Measurements from ENCODE around the gene MEIG1.
"Not testable (repeated sequence)": the region's sequence is repeated elsewhere in the genome, so short reads cannot be mapped to it uniquely, and the experiment has no call there.

MEIG1 gene

DNA sequence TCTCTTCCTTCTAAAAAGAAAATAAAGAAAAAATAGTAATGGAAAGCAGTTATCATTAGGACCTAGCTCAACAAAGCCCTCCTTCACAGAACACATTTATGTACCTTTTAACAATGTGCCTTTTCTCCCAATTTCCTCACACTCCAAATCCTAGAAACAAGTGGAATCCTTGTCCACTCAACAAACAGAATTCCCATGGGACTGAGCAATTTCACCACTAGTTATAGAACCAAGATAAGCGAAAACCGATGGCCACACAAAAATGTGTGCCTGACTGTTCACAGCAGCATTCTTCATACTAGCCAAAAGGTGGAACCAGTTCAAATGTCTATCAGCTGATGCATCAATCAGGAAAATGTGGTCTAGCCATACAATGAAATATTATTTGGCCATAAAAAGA, 22.6 kb upstream of the MEIG1 start:
- Histone ChIP-seq H3K4me3 (ENCODE audit: low read length) (no peak overlapping the region), H3K9ac (ENCODE audit: low read depth, low read length) (no peak overlapping the region), H3K27ac (ENCODE audit: low read depth, low read length) (no peak overlapping the region), H3K27me3 (ENCODE audit: insufficient read depth, low read length) (no peaks in the 10 kb centered on the region), H3K9me3 (ENCODE audit: insufficient read depth, low read depth, low read length) (no peaks in the 10 kb centered on the region), H3K36me3 (ENCODE audit: insufficient read depth, low read length) (peaks cover 37% of the 10 kb centered on the region), H3K4me1 (ENCODE audit: insufficient read depth, low read length) (no peaks in the 10 kb centered on the region)
- WGBS, result 98% methylated on average over 2 of the region's 2 CpGs

DNA sequence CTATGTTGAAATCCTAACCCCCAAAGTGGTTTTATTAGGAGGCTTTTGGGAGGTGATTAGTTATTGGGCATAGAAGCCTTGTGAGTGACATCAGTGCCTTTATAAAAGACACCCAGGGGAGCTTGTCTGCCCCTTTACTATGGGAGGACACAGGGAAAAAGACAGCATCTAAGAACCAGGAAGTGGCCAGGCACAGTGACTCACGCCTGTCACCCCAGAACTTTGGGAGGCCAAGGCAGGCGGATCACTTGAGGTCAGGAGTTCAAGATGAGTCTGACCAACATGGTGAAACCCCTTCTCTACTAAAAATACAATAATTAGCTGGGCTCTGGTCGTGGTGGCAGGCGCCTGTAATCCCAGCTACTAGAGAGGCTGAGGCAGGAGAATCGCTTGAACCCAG, 20.2 kb upstream of the MEIG1 start:
- H3K4me1 ChIP-seq (ENCODE audit: insufficient read depth, low read length); H3K27ac ChIP-seq (ENCODE audit: low read depth, low read length); H3K9me3 ChIP-seq (ENCODE audit: insufficient read depth, low read depth, low read length); H3K9ac ChIP-seq (ENCODE audit: low read depth, low read length); H3K27me3 ChIP-seq (ENCODE audit: insufficient read depth, low read length); H3K4me3 ChIP-seq (ENCODE audit: low read length): not testable (repeated sequence)
- WGBS, result 93% methylated on average over 3 of the region's 5 CpGs
- peaks cover 23% of the 10 kb centered on the region for H3K36me3 ChIP-seq (ENCODE audit: insufficient read depth, low read length)

DNA sequence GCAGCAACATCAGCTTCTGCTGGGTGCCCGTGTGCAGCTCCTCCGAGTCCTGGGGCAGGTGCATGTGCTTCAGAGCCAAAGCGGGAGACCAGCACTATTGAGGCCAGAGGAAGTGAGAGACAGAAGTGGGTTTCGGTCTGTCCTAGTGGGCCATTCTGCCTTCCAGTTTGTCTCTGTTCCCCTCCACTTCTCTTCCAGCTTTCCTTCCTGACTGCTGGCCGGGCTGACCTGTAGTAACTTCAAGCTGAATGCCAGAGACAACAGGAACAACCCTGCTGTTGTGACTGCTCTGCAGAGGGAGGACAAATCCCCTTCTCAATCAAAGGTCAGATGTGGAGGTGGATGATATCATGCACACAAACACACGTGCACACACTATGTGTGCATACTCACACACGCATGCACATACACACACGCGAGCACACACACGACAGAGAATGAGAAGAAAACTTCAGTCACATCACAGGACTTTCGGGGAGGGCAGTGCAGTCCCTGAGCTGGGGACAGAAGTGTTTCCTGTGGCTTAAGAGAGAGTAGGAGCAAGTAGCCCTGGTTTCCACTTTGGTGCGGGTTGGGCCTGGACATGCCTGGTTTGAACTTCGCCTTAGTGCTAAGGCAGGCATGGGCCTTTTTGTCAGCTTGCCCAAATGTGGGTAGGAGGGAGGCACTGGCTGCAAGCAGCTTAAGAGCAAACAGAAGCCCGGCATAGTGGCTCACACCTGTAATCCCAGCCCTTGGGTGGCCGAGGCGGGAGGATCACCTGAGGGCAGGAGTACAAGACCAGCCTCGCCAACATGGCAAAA, 16.8 kb upstream of the MEIG1 start:
- 94% methylated on average over 15 of the region's 17 CpGs for WGBS

GRCh38 chr10:14942950-14943338, 16.2 kb upstream of the MEIG1 start:
- not testable (repeated sequence) for H3K4me1 ChIP-seq (ENCODE audit: insufficient read depth, low read length); H3K27me3 ChIP-seq (ENCODE audit: insufficient read depth, low read length); H3K9me3 ChIP-seq (ENCODE audit: insufficient read depth, low read depth, low read length); H3K27ac ChIP-seq (ENCODE audit: low read depth, low read length); H3K9ac ChIP-seq (ENCODE audit: low read depth, low read length); H3K4me3 ChIP-seq (ENCODE audit: low read length)
- peaks cover 41% of the 10 kb centered on the region for H3K36me3 ChIP-seq (ENCODE audit: insufficient read depth, low read length)
- WGBS, result 96% methylated on average over 5 of the region's 7 CpGs

More for the DNA sequence above, 16.8 kb upstream of the MEIG1 start:
- H3K9me3 ChIP-seq (ENCODE audit: insufficient read depth, low read depth, low read length); H3K4me3 ChIP-seq (ENCODE audit: low read length); H3K27ac ChIP-seq (ENCODE audit: low read depth, low read length); H3K4me1 ChIP-seq (ENCODE audit: insufficient read depth, low read length); H3K9ac ChIP-seq (ENCODE audit: low read depth, low read length); H3K27me3 ChIP-seq (ENCODE audit: insufficient read depth, low read length): not testable (repeated sequence)
- H3K36me3 ChIP-seq (ENCODE audit: insufficient read depth, low read length), result peaks cover 35% of the 10 kb centered on the region

- H3K4me3 ChIP-seq (ENCODE audit: low read length), result no peak overlapping the region
- H3K27ac ChIP-seq (ENCODE audit: low read depth, low read length), result no peak overlapping the region
- no peaks in the 10 kb centered on the region for H3K27me3 ChIP-seq (ENCODE audit: insufficient read depth, low read length)
- 97% methylated on average over 5 of the region's 5 CpGs for WGBS
- no peaks in the 10 kb centered on the region for H3K4me1 ChIP-seq (ENCODE audit: insufficient read depth, low read length)
- H3K9ac ChIP-seq (ENCODE audit: low read depth, low read length), result no peak overlapping the region
- H3K9me3 ChIP-seq (ENCODE audit: insufficient read depth, low read depth, low read length), result no peaks in the 10 kb centered on the region
- peaks cover 44% of the 10 kb centered on the region for H3K36me3 ChIP-seq (ENCODE audit: insufficient read depth, low read length)
Measured at GRCh38 chr10:14945108-14945507, 14.1 kb upstream of the MEIG1 start.

GRCh38 chr10:14947268-14947667, 11.9 kb upstream of the MEIG1 start:
- H3K9me3 ChIP-seq (ENCODE audit: insufficient read depth, low read depth, low read length), result no peaks in the 10 kb centered on the region
- no peaks in the 10 kb centered on the region for H3K27me3 ChIP-seq (ENCODE audit: insufficient read depth, low read length)
- WGBS, result 98% methylated on average over 1 of the region's 1 CpG
- no peak overlapping the region for H3K9ac ChIP-seq (ENCODE audit: low read depth, low read length)
- H3K4me1 ChIP-seq (ENCODE audit: insufficient read depth, low read length), result no peaks in the 10 kb centered on the region
- H3K4me3 ChIP-seq (ENCODE audit: low read length), result no peak overlapping the region
- H3K27ac ChIP-seq (ENCODE audit: low read depth, low read length), result no peak overlapping the region
- peaks cover 39% of the 10 kb centered on the region for H3K36me3 ChIP-seq (ENCODE audit: insufficient read depth, low read length)

GRCh38 chr10:14949291-14949690, 9.9 kb upstream of the MEIG1 start:
- Histone ChIP-seq H3K4me3 (ENCODE audit: low read length) (no peak overlapping the region), H3K27ac (ENCODE audit: low read depth, low read length) (no peak overlapping the region), H3K4me1 (ENCODE audit: insufficient read depth, low read length) (peaks cover 6% of the 10 kb centered on the region; the same call in 1 of the 2 replicates), H3K9ac (ENCODE audit: low read depth, low read length) (no peak overlapping the region), H3K9me3 (ENCODE audit: insufficient read depth, low read depth, low read length) (no peaks in the 10 kb centered on the region), H3K36me3 (ENCODE audit: insufficient read depth, low read length) (peaks cover 33% of the 10 kb centered on the region), H3K27me3 (ENCODE audit: insufficient read depth, low read length) (no peaks in the 10 kb centered on the region)
- 91% methylated on average over 5 of the region's 5 CpGs for WGBS

GRCh38 chr10:14952851-14953423, 6.3 kb upstream of the MEIG1 start:
- Histone ChIP-seq H3K36me3 (ENCODE audit: insufficient read depth, low read length) (peaks cover 5% of the 10 kb centered on the region; the same call in 1 of the 2 replicates), H3K4me1 (ENCODE audit: insufficient read depth, low read length) (peaks cover 9% of the 10 kb centered on the region), H3K9me3 (ENCODE audit: insufficient read depth, low read depth, low read length) (no peaks in the 10 kb centered on the region), H3K4me3 (ENCODE audit: low read length) (peak overlapping the region; percentile 75), H3K27ac (ENCODE audit: low read depth, low read length) (peak overlapping the region; percentile 91; the same call in 1 of the 2 replicates), H3K27me3 (ENCODE audit: insufficient read depth, low read length) (no peaks in the 10 kb centered on the region), H3K9ac (ENCODE audit: low read depth, low read length) (peak overlapping the region; percentile 71; the same call in 1 of the 2 replicates)
- 3% methylated on average over 9 of the region's 10 CpGs for WGBS

- Histone ChIP-seq H3K27ac (ENCODE audit: low read depth, low read length) (peak overlapping the region; percentile 91; the same call in 1 of the 2 replicates), H3K27me3 (ENCODE audit: insufficient read depth, low read length) (no peaks in the 10 kb centered on the region), H3K36me3 (ENCODE audit: insufficient read depth, low read length) (no peaks in the 10 kb centered on the region), H3K9ac (ENCODE audit: low read depth, low read length) (peak overlapping the region; percentile 71; the same call in 1 of the 2 replicates), H3K9me3 (ENCODE audit: insufficient read depth, low read depth, low read length) (no peaks in the 10 kb centered on the region), H3K4me1 (ENCODE audit: insufficient read depth, low read length) (peaks cover 9% of the 10 kb centered on the region), H3K4me3 (ENCODE audit: low read length) (peak overlapping the region; percentile 75)
- under 1% methylated on average over 32 of the region's 32 CpGs for WGBS
Measured at GRCh38 chr10:14953424-14954000, 5.7 kb upstream of the MEIG1 start.

DNA sequence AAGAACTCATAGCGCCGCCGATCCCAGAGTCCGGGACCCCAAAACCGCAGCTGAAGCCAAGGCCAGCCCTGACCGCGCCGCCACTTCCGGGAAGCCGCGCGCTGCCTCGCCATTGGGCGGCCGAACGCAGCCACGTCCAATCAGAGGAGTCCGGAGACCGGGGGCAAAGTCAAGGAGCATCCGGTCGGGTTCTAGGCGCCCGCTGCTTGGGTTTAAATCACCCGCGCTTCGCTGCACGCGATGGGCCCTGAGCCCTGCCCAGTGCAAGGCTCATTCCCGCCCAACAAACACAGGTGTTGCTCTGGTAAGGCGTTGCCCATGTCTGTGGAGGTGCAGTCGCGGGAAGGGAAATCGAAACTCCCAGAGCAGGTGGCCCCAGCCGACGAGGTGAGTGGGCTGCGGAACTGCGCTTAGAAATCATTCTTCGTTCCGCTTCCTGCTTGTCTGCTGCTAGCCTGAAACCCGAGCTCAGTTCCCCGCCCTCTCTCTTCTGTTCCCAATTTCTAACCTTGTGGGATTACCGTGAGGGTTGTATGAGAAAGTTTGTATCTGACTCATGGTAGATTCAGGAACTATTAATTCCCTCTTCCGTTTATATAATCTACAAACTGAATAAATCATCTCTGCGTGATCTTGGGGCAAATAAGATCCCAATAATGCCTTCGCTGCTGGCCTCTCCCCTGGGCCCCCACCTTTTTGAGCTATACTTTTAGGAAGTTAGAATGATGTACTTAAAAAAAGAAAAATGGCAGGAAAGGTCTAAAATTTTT, 5.0 kb upstream of the MEIG1 start, which contains the start of gene DCLRE1C:
Gene DCLRE1C, minus strand, starts transcription at position 96 of the 770 bp plus-strand sequence. Its CDS starts 86 bp downstream, at position 10.
- no peaks in the 10 kb centered on the region for H3K36me3 ChIP-seq (ENCODE audit: insufficient read depth, low read length)
- under 1% methylated on average over 42 of the region's 45 CpGs for WGBS

DNA sequence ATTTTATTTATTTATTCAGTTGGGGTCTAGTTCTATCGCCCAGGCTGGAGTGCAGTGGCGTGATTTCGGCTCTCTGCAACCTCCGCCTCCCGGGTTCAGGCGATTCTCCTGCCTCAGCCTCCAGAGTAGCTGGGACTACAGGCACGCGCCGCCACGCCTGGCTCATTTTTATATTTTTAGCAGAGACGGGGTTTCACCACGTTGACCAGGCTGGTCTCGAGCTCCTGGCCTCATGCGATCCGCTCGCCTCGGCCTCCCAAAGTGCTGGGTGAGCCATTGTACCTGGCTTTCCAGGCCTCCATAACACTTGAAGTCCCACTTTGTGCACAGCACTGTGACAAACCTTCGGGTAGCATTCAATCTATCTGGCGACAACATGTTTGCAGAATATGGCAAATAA, 4.3 kb upstream of the MEIG1 start:
- H3K9me3 ChIP-seq (ENCODE audit: insufficient read depth, low read depth, low read length), result no peaks in the 10 kb centered on the region
- H3K9ac ChIP-seq (ENCODE audit: low read depth, low read length), result no peak overlapping the region
- no peaks in the 10 kb centered on the region for H3K36me3 ChIP-seq (ENCODE audit: insufficient read depth, low read length)
- WGBS, result 94% methylated on average over 19 of the region's 19 CpGs
- H3K27me3 ChIP-seq (ENCODE audit: insufficient read depth, low read length), result no peaks in the 10 kb centered on the region
- no peak overlapping the region for H3K27ac ChIP-seq (ENCODE audit: low read depth, low read length)
- peaks cover 9% of the 10 kb centered on the region for H3K4me1 ChIP-seq (ENCODE audit: insufficient read depth, low read length)
- H3K4me3 ChIP-seq (ENCODE audit: low read length), result peak overlapping the region; percentile 75

More for the DNA sequence above, 5.0 kb upstream of the MEIG1 start, which contains the start of gene DCLRE1C:
- Histone ChIP-seq H3K9me3 (ENCODE audit: insufficient read depth, low read depth, low read length) (no peaks in the 10 kb centered on the region), H3K27ac (ENCODE audit: low read depth, low read length) (peak within 1 kb of the TSS; percentile 91), H3K9ac (ENCODE audit: low read depth, low read length) (peak within 1 kb of the TSS; percentile 71), H3K4me3 (ENCODE audit: low read length) (peak within 1 kb of the TSS; percentile 75), H3K27me3 (ENCODE audit: insufficient read depth, low read length) (no peaks in the 10 kb centered on the region), H3K4me1 (ENCODE audit: insufficient read depth, low read length) (peaks cover 9% of the 10 kb centered on the region)

Measured in HUES64 (cell line).